ENCODE results near the gene ZNF605. TPM values are rescaled to one million over a fixed set of nuclear protein-coding genes. Genes with fewer than 3 reads are reported as not detected.

The ZNF605 gene
- total and polyA plus RNA-seq, 7 donors, result 0.92 to 15.5 (median 6.2) TPM

DNA sequence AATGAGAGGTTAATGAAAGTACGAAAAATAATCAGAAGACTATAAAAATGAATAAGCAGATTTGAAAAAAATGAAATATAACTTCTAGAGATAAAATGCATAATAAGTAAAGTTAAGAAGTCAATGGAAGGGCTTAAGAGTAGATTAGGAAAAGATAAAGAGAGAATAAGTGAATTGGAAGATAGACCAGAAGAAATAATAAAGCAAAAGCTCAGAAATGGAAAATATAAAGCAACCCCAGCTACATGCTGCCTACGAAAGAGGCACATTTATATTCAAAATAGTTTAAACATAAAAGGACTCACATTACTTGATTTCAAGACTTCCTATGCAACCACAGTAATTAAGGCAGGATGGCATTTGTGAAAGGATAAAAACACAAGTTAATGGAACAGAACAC, 19.9 kb downstream of the ZNF605 start:
- H3K4me1 ChIP-seq, result no peaks in the 10 kb centered on the region
- no peak overlapping the region for H3K4me3 ChIP-seq
- H3K27me3 ChIP-seq, result no peaks in the 10 kb centered on the region
- DNase-seq, result no peak
- TF ChIP-seq, protein P1, sequence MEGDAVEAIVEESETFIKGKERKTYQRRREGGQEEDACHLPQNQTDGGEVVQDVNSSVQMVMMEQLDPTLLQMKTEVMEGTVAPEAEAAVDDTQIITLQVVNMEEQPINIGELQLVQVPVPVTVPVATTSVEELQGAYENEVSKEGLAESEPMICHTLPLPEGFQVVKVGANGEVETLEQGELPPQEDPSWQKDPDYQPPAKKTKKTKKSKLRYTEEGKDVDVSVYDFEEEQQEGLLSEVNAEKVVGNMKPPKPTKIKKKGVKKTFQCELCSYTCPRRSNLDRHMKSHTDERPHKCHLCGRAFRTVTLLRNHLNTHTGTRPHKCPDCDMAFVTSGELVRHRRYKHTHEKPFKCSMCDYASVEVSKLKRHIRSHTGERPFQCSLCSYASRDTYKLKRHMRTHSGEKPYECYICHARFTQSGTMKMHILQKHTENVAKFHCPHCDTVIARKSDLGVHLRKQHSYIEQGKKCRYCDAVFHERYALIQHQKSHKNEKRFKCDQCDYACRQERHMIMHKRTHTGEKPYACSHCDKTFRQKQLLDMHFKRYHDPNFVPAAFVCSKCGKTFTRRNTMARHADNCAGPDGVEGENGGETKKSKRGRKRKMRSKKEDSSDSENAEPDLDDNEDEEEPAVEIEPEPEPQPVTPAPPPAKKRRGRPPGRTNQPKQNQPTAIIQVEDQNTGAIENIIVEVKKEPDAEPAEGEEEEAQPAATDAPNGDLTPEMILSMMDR (IDR thresholded peaks at IDR 0.05), result no peak
- no peak for TF ChIP-seq POLR2A (IDR thresholded peaks at IDR 0.05)
- no peak for TF ChIP-seq EP300 (IDR thresholded peaks at IDR 0.05)
- TF ChIP-seq POLR2AphosphoS5 (IDR thresholded peaks at IDR 0.05), result no peak
- H3K27ac ChIP-seq, result no peak overlapping the region
- intact Hi-C loops (cut with DNase I), result no loop called here
- peaks cover 0 to 43% (median 2%) of the 10 kb centered on the region in 4 donors for H3K9me3 ChIP-seq
- 94 to 95% methylated on average over 2 of the region's 2 CpGs for WGBS, 2 donors
- H3K36me3 ChIP-seq, result peaks cover 4 to 25% (median 15%) of the 10 kb centered on the region in 4 donors

DNA sequence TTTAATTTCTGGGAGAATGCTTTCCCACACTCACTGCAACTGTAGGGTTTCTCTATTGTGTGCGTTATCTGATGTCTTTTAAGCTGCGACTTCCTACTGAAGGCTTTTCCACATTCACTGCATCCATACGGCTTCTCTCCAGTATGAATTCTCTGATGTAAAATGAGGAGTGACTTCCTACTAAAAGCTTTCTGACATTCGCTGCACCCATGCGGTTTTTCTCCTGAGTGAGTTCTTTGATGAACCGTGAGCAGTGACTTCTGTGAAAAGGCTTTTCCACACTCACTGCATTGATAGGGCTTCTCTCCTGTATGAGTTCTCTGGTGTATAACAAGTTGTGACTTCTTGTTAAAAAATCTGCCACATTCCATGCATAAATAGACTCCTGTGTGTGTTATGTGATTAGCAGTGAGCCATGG, 29.7 kb downstream of the ZNF605 start:
- Histone ChIP-seq H3K4me1 (no peaks in the 10 kb centered on the region), H3K27ac (no peak overlapping the region), H3K9me3 (peaks cover 55 to 79% (median 70%) of the 10 kb centered on the region in 4 donors), H3K36me3 (peaks cover 0 to 61% (median 33%) of the 10 kb centered on the region in 4 donors), H3K27me3 (no peaks in the 10 kb centered on the region), H3K4me3 (no peak overlapping the region)
- no peak for DNase-seq
- 96 to 99% methylated on average over 6 of the region's 6 CpGs for WGBS, 2 donors
- intact Hi-C loops (cut with DNase I), result no loop called here
- TF ChIP-seq POLR2A (IDR thresholded peaks at IDR 0.05) (no peak), POLR2AphosphoS5 (IDR thresholded peaks at IDR 0.05) (no peak), EP300 (IDR thresholded peaks at IDR 0.05) (no peak)
- TF ChIP-seq, protein P1 (IDR thresholded peaks at IDR 0.05), result no peak

DNA sequence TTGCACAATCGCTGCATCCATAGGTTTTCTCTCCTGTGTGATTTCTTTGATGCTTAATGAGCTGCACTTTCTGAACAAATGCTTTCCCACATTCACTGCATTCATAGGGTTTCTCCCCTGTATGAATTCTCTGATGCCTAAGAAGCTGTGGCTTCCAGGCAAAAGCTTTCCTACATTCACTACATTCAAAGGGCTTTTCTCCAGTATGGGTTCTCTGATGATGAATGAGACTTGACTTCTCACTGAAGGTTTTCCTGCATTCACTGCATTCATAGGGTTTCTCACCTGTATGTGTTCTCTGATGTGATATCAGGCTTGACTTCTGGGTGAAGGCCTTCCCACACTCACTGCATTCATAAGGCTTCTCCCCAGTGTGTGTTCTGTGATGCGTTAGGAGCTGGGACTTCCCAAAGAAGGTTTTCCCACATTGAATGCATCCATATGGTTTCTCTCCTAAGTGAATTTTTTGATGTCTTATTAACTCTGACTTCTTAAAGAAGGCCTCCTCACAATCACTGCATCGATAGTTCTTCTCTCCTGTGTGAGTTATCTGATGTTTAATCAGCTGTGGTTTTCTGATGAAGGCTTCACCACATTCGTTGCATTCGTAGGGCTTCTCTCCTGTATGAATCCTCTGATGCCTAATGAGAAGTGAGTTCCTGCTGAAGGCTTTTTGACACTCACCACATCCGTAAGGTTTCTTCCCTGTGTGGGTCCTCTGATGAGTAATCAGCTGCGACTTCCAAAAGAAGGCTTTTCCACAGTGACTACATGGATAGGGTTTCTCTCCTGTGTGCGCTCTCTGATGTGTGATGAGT, 30.3 kb downstream of the ZNF605 start:
- Histone ChIP-seq H3K9me3 (peaks cover 53 to 80% (median 71%) of the 10 kb centered on the region in 4 donors), H3K4me1 (no peaks in the 10 kb centered on the region), H3K27ac (no peak overlapping the region), H3K4me3 (no peak overlapping the region), H3K36me3 (peaks cover 0 to 55% (median 32%) of the 10 kb centered on the region in 4 donors), H3K27me3 (no peaks in the 10 kb centered on the region)
- TF ChIP-seq POLR2A (IDR thresholded peaks at IDR 0.05), result no peak
- no peak for TF ChIP-seq POLR2AphosphoS5 (IDR thresholded peaks at IDR 0.05)
- TF ChIP-seq EP300 (IDR thresholded peaks at IDR 0.05), result no peak
- TF ChIP-seq, protein P1 (IDR thresholded peaks at IDR 0.05), result no peak
- intact Hi-C loops (cut with DNase I), result no loop called here
- no peak for DNase-seq
- WGBS, 2 donors, result 97 to 98% methylated on average over 8 of the region's 8 CpGs

DNA sequence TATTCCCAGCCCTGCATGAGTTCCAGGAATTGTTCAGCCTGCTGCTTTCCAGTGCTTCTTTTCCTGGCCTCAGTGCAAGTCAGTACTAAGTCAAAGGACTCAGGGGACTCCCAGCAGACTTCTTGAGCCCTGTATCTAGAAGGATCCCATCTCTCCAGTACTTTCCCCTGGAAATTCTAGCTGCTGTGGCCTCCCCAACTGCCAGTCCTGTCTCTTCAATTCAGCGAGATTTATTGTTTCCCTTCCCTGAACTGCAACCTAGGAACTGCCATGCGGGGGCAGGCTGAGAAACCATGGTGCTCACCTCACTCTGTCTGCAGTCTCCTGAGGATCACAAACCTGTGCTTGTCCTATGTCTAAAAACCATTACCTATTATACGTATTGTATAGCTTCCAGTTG, 31.8 kb downstream of the ZNF605 start:
- intact Hi-C loops (cut with DNase I), result no loop called here
- 97 to 98% methylated on average over 3 of the region's 3 CpGs for WGBS, 2 donors
- no peak overlapping the region for H3K27ac ChIP-seq
- H3K4me3 ChIP-seq, result no peak overlapping the region
- TF ChIP-seq POLR2AphosphoS5 (IDR thresholded peaks at IDR 0.05) (no peak), POLR2A (IDR thresholded peaks at IDR 0.05) (no peak), EP300 (IDR thresholded peaks at IDR 0.05) (no peak)
- TF ChIP-seq, protein P1 (IDR thresholded peaks at IDR 0.05), result no peak
- H3K9me3 ChIP-seq, result peaks cover 50 to 71% (median 62%) of the 10 kb centered on the region in 4 donors
- H3K4me1 ChIP-seq, result no peaks in the 10 kb centered on the region
- H3K27me3 ChIP-seq, result no peaks in the 10 kb centered on the region
- H3K36me3 ChIP-seq, result peaks cover 0 to 41% (median 23%) of the 10 kb centered on the region in 4 donors
- DNase-seq, result no peak
